ENCODE results near the gene RHBDD2. TPM values are rescaled to one million over a fixed set of nuclear protein-coding genes. Genes with fewer than 3 reads are reported as not detected.

Gene RHBDD2
- polyA plus RNA-seq, 1 of the 3 experiments (the other 2 are of a cell fraction): 77.6 TPM

DNA sequence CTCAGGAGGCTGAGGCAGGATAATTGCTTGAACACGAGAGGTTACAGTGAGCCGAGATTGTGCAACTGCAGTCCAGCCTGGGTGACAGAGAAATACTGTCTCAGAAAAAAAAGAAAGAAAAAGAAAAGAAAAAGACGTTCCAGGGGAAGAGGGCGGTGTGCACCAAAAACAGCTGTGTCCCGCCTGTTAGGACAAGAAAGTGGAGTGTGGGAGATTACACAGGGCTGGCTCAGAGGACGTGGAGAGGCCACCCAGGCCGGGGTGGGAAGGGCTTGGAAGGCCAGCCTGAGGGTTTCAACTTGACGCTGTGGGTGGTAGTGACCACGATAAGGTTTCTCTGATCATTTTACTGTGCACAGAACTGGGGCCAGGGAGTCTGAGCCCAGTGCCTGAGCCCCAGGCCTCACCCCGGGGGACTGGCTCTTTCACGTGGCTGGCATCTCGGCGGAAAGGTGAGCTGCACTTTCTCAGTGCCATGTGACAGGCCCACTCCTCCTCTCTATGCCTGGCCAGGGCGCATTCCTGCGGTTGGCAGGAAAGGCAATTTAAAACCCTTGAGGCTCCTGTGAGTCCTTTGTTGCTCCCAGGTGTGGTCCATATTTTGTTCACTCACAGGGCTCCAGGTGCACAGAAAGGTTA lies 13.9 kb downstream of the RHBDD2 start:
- TF ChIP-seq RCOR1 (IDR thresholded peaks at IDR 0.05; ENCODE audit: low read length) (no peak), TCF12 (IDR thresholded peaks at IDR 0.05) (no peak), JUND (IDR thresholded peaks at IDR 0.05) (no peak), GATA2 (CRISPR knock-in tag; IDR thresholded peaks at IDR 0.05) (no peak), SIN3A (IDR thresholded peaks at IDR 0.05; ENCODE audit: borderline replicate concordance, low read depth, low read length) (no peak), EP300 (IDR thresholded peaks at IDR 0.05; ENCODE audit: borderline replicate concordance in 1 of 2, low read depth in 1 of 2, low read length in 1 of 2) (no peak), SMC3 (IDR thresholded peaks at IDR 0.05; ENCODE audit: low read depth, low read length) (no peak), GABPA (IDR thresholded peaks at IDR 0.05; ENCODE audit: low read depth) (no peak), TAF1 (IDR thresholded peaks at IDR 0.05; ENCODE audit: borderline replicate concordance, low read depth, low read length) (no peak)
- TF ChIP-seq, protein P1, sequence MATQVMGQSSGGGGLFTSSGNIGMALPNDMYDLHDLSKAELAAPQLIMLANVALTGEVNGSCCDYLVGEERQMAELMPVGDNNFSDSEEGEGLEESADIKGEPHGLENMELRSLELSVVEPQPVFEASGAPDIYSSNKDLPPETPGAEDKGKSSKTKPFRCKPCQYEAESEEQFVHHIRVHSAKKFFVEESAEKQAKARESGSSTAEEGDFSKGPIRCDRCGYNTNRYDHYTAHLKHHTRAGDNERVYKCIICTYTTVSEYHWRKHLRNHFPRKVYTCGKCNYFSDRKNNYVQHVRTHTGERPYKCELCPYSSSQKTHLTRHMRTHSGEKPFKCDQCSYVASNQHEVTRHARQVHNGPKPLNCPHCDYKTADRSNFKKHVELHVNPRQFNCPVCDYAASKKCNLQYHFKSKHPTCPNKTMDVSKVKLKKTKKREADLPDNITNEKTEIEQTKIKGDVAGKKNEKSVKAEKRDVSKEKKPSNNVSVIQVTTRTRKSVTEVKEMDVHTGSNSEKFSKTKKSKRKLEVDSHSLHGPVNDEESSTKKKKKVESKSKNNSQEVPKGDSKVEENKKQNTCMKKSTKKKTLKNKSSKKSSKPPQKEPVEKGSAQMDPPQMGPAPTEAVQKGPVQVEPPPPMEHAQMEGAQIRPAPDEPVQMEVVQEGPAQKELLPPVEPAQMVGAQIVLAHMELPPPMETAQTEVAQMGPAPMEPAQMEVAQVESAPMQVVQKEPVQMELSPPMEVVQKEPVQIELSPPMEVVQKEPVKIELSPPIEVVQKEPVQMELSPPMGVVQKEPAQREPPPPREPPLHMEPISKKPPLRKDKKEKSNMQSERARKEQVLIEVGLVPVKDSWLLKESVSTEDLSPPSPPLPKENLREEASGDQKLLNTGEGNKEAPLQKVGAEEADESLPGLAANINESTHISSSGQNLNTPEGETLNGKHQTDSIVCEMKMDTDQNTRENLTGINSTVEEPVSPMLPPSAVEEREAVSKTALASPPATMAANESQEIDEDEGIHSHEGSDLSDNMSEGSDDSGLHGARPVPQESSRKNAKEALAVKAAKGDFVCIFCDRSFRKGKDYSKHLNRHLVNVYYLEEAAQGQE (IDR thresholded peaks at IDR 0.05; ENCODE audit: low read depth, low read length): no peak
- Histone ChIP-seq H4K20me1 (ENCODE audit: insufficient read depth) (no peaks in the 10 kb centered on the region), H3K4me1 (ENCODE audit: control insufficient read depth in 1 of 2, insufficient read depth in 2 of 2, low read depth in 1 of 2, low read length in 1 of 2) (no peaks in the 10 kb centered on the region), H3K4me2 (no peak overlapping the region), H3K9me3 (no peaks in the 10 kb centered on the region), H3K36me3 (replicated peaks in 1 of 2; ENCODE audit: control insufficient read depth in 1 of 2, insufficient read depth in 2 of 2, low read length in 1 of 2) (peaks cover 8 to 9% of the 10 kb centered on the region in 2 experiments), H2AFZ (ENCODE audit: low read depth) (no peak overlapping the region), H3K27me3 (ENCODE audit: insufficient read depth) (no peaks in the 10 kb centered on the region), H3F3A (replicated peaks; ENCODE audit: insufficient read depth) (no peaks in the 10 kb centered on the region), H3K9ac (no peak overlapping the region), H3K79me2 (ENCODE audit: insufficient read depth) (no peaks in the 10 kb centered on the region), H3K4me3 (ENCODE audit: low read depth in 2 of 2, low read length in 1 of 2) (no peak overlapping the region), H3K9me2 (no peaks in the 10 kb centered on the region), H3K27ac (ENCODE audit: low read depth in 2 of 2, low read length in 1 of 2) (no peak overlapping the region)
- POLR2A ChIA-PET: no interaction called here
- no peak for DNase-seq
- 85% methylated on average over 15 of the region's 15 CpGs for WGBS (ENCODE audit: low lambda C conversion rate)
- CTCF ChIA-PET: no interaction called here

DNA sequence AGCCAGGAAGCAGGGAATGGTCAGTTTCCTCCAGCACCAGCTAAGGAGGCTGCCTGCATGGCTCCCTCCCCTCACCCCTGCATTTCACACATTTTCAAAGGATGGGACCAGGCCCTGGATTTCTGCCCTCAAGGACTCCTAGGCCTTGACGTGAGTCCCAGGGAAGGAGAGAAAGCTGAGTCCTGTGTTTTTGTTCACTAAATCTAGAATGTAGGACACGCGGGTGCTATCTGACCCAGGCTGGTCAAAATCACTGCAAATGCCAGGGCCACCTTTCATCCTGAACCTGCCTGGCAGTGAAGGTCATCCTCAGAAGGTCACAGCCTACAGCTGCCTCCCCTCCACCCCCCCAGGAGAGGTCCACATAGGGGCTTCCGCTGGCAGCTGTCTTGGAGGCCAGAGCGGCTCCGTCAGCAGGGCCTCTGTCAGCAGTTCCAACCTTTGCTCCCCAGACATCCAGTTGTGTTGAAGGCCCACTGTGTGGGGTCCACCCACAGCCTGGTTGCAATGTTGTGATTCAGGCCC lies 18.0 kb downstream of the RHBDD2 start:
- H3K9me2 ChIP-seq: no peaks in the 10 kb centered on the region
- no peak for DNase-seq
- no peaks in the 10 kb centered on the region for H3K27me3 ChIP-seq (ENCODE audit: insufficient read depth)
- H3K4me3 ChIP-seq (ENCODE audit: low read depth in 2 of 2, low read length in 1 of 2): no peak overlapping the region
- H3K4me1 ChIP-seq (ENCODE audit: control insufficient read depth in 1 of 2, insufficient read depth in 2 of 2, low read depth in 1 of 2, low read length in 1 of 2): no peaks in the 10 kb centered on the region
- ChIA-PET CTCF (interaction anchor here (1.8 kb wide), 1 partner anchor 123 kb away, joined by 6 read pairs; no protein-coding TSS in a partner anchor), POLR2A (interaction anchor here (1.6 kb wide), 1 partner anchor 18 kb away, joined by 7 read pairs; the partner anchor contains the start of gene POR)
- H3K27ac ChIP-seq (ENCODE audit: low read depth in 2 of 2, low read length in 1 of 2): no peak overlapping the region
- H4K20me1 ChIP-seq (ENCODE audit: insufficient read depth): no peaks in the 10 kb centered on the region
- no peaks in the 10 kb centered on the region for H3K9me3 ChIP-seq
- no peak overlapping the region for H2AFZ ChIP-seq (ENCODE audit: low read depth)
- 94% methylated on average over 6 of the region's 6 CpGs for WGBS (ENCODE audit: low lambda C conversion rate)
- H3K36me3 ChIP-seq (replicated peaks in 1 of 2; ENCODE audit: control insufficient read depth in 1 of 2, insufficient read depth in 2 of 2, low read length in 1 of 2): no peaks in the 10 kb centered on the region
- no peak overlapping the region for H3K4me2 ChIP-seq
- no peaks in the 10 kb centered on the region for H3K79me2 ChIP-seq (ENCODE audit: insufficient read depth)
- H3F3A ChIP-seq (replicated peaks; ENCODE audit: insufficient read depth): no peaks in the 10 kb centered on the region
- TF ChIP-seq RCOR1 (IDR thresholded peaks at IDR 0.05; ENCODE audit: low read length) (no peak), ELF1 (IDR thresholded peaks at IDR 0.05) (no peak), SIN3A (IDR thresholded peaks at IDR 0.05; ENCODE audit: borderline replicate concordance, low read depth, low read length) (no peak), GATA2 (CRISPR knock-in tag; IDR thresholded peaks at IDR 0.05) (no peak), TCF12 (IDR thresholded peaks at IDR 0.05) (no peak), SMC3 (IDR thresholded peaks at IDR 0.05; ENCODE audit: low read depth, low read length) (no peak), FOXJ3 (CRISPR knock-in tag; IDR thresholded peaks at IDR 0.05) (no peak), RXRA (IDR thresholded peaks at IDR 0.05; ENCODE audit: borderline replicate concordance, low read depth) (no peak), CHD2 (IDR thresholded peaks at IDR 0.05; ENCODE audit: low read length, partially characterized antibody) (no peak)
- TF ChIP-seq, protein P2, sequence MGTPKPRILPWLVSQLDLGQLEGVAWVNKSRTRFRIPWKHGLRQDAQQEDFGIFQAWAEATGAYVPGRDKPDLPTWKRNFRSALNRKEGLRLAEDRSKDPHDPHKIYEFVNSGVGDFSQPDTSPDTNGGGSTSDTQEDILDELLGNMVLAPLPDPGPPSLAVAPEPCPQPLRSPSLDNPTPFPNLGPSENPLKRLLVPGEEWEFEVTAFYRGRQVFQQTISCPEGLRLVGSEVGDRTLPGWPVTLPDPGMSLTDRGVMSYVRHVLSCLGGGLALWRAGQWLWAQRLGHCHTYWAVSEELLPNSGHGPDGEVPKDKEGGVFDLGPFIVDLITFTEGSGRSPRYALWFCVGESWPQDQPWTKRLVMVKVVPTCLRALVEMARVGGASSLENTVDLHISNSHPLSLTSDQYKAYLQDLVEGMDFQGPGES (IDR thresholded peaks at IDR 0.05; ENCODE audit: low read depth, low read length): no peak
- H3K9ac ChIP-seq: no peak overlapping the region
